ENCODE measurements around the gene LIN28A.
"Not testable (repeated sequence)": the region's sequence is repeated elsewhere in the genome, so short reads cannot be mapped to it uniquely, and the experiment has no call there.

Gene LIN28A

GRCh38 chr1:26410706-26411623 lies at the start of gene LIN28A:
Gene LIN28A, plus strand, starts transcription at chr1:26410817. Its CDS starts 75 bp downstream, at chr1:26410892.
- no peak for DNase-seq

- DNase-seq, result no peak
These were observed 49.0 kb upstream of the LIN28A start for GRCh38 chr1:26361605-26362122.

GRCh38 chr1:26362331-26362730 lies 48.3 kb upstream of the LIN28A start:
- no peak for DNase-seq

GRCh38 chr1:26363549-26364448 lies 46.8 kb upstream of the LIN28A start:
- DNase-seq, result peak; percentile 60

- no peak for DNase-seq
These were observed 45.7 kb upstream of the LIN28A start for GRCh38 chr1:26364956-26365355.

GRCh38 chr1:26367441-26367840 lies 43.2 kb upstream of the LIN28A start:
- DNase-seq, result no peak

- DNase-seq, result no peak
These were observed 42.6 kb upstream of the LIN28A start for GRCh38 chr1:26368006-26368405.

GRCh38 chr1:26368486-26368885 lies 42.1 kb upstream of the LIN28A start:
- DNase-seq, result no peak

GRCh38 chr1:26370591-26371382 lies 39.8 kb upstream of the LIN28A start:
- DNase-seq, result no peak

GRCh38 chr1:26372039-26372438 lies 38.6 kb upstream of the LIN28A start:
- peak; percentile 23 for DNase-seq

GRCh38 chr1:26372611-26373010 lies 38.0 kb upstream of the LIN28A start, which contains the start of gene ZNF683:
Gene ZNF683, minus strand, starts transcription at chr1:26372750. Its CDS starts 4,179 bp downstream, at chr1:26368571.
- DNase-seq, result not testable (repeated sequence)

- no peak for DNase-seq
These were observed 37.3 kb upstream of the LIN28A start for GRCh38 chr1:26373281-26373680.

GRCh38 chr1:26373789-26374188 lies 36.8 kb upstream of the LIN28A start:
- DNase-seq, result no peak

- DNase-seq, result peak; percentile 19
These were observed 36.3 kb upstream of the LIN28A start for GRCh38 chr1:26374361-26374760.

GRCh38 chr1:26375081-26375480 lies 35.5 kb upstream of the LIN28A start:
- peak; percentile 42 for DNase-seq

GRCh38 chr1:26376050-26376449 lies 34.6 kb upstream of the LIN28A start:
- DNase-seq, result no peak

- DNase-seq, result peak; percentile 99
These were observed 32.3 kb upstream of the LIN28A start for GRCh38 chr1:26378088-26378878.

- DNase-seq, result no peak
These were observed 31.8 kb upstream of the LIN28A start for GRCh38 chr1:26378879-26379251.

- DNase-seq, result no peak
These were observed 26.5 kb upstream of the LIN28A start for GRCh38 chr1:26384076-26384475.

- not testable (repeated sequence) for DNase-seq
These were observed 25.6 kb upstream of the LIN28A start for GRCh38 chr1:26385063-26385462.

GRCh38 chr1:26387447-26387846 lies 23.2 kb upstream of the LIN28A start:
- peak; percentile 33 for DNase-seq

Data from fibroblast of skin of right quadriceps (primary cell).